Sigmoid colon (tissue), 4 donors: ENCODE measurements around the gene DDR1.

Experiments
- CTCF ChIP-seq, 4 experiments: fragments of 450-650 bp in 3 of 4; fragments of 200-600 bp in 1 of 4; IDR thresholded peaks; one replicate each; pipeline ENCODE4 v1.5.1; 2016 to 2019; ENCODE audit warnings: antibody characterized with exemption in 4 of 4, mild to moderate bottlenecking in 3 of 4, moderate library complexity in 2 of 4
- POLR2A ChIP-seq, 2 donors: fragments of 450-650 bp; IDR thresholded peaks; one replicate each; pipeline ENCODE4 v1.6.1; 2016; ENCODE audit warnings: antibody characterized with exemption in 2 of 2, mild to moderate bottlenecking in 2 of 2, moderate library complexity in 2 of 2
- POLR2AphosphoS5 ChIP-seq, 4 donors: sonication (generic); formaldehyde crosslinking; IDR thresholded peaks; one replicate each; pipeline ENCODE4 v1.6.1; 2017; ENCODE audit warnings: antibody characterized with exemption in 4 of 4

DNA sequence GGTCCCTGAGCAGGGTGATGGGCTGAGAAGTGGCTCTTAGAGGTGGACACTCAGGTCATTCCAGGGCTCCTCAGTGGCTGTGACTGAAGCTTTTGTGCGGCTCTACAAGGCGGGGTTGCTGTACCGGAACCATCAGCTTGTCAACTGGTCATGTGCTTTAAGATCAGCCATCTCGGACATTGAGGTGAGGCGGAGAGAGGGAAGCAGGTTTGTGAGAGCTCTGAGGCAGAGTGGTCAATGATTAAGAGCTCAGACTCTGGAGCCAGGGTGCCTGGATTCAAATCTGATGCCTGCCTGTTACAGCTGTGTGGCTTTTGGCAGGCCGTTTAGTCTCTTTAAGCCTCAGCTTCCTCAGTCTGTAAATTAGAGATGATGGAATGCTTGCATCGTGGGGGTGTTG lies 32.7 kb downstream of the DDR1 start:
- TF ChIP-seq CTCF (IDR thresholded peaks at IDR 0.05) (no peak), POLR2AphosphoS5 (IDR thresholded peaks at IDR 0.05) (no peak), POLR2A (IDR thresholded peaks at IDR 0.05) (no peak)
